Mesenchymal stem cell (in vitro differentiated cells and primary cell): Measurements from ENCODE around the gene C1orf216. TPM values are rescaled to one million over a fixed set of nuclear protein-coding genes. Genes with fewer than 3 reads are reported as not detected.
A peak's percentile ranks its signal among the peaks of the same experiment; 100 is the strongest.

ENCODE experiments used
- DNase-seq: peaks from one replicate; pipeline ENCODE4 v3.0.0-alpha.2; 2013
- H2AFZ ChIP-seq: one replicate; pipeline ENCODE4 v1.6.1; 2013; ENCODE audit warnings: low read depth, mild to moderate bottlenecking, control low read depth, inconsistent platforms, low read length, moderate library complexity
- H2AK5ac ChIP-seq: 2 replicates; pipeline ENCODE4 v1.6.1; 2013; ENCODE audit warnings: low read length, moderate library complexity, mild to moderate bottlenecking, inconsistent platforms; ENCODE audit not compliant: severe bottlenecking
- H2BK120ac ChIP-seq: one replicate; pipeline ENCODE4 v1.6.1; 2013; ENCODE audit warnings: low read depth, mild to moderate bottlenecking, inconsistent platforms, low read length, moderate library complexity
- H2BK12ac ChIP-seq, 2 experiments: one replicate each; pipeline ENCODE4 v1.6.1; 2013; ENCODE audit warnings: inconsistent platforms in 2 of 2, low read length in 2 of 2, mild to moderate bottlenecking in 2 of 2, moderate library complexity in 2 of 2, control low read depth in 1 of 2
- H2BK15ac ChIP-seq: one replicate; pipeline ENCODE4 v1.6.1; 2013; ENCODE audit warnings: mild to moderate bottlenecking, low read depth, inconsistent platforms; ENCODE audit not compliant: poor library complexity, severe bottlenecking
- H2BK5ac ChIP-seq: 2 replicates; pipeline ENCODE4 v1.6.1; 2013; ENCODE audit warnings: low read depth, mild to moderate bottlenecking, low read length, control low read depth, inconsistent platforms; ENCODE audit not compliant: poor library complexity, severe bottlenecking
- H3K14ac ChIP-seq, 2 experiments: one replicate each; pipeline ENCODE4 v1.6.1; 2013; ENCODE audit warnings: inconsistent platforms in 2 of 2, low read length in 2 of 2, control low read depth in 1 of 2, mild to moderate bottlenecking in 1 of 2, moderate library complexity in 1 of 2
- H3K18ac ChIP-seq, 2 experiments: one replicate each; pipeline ENCODE4 v1.6.1; 2013; ENCODE audit warnings: inconsistent platforms in 2 of 2, low read length in 2 of 2, control low read depth in 1 of 2, low read depth in 1 of 2, mild to moderate bottlenecking in 1 of 2
- H3K23ac ChIP-seq, 2 experiments: one replicate each; pipeline ENCODE4 v1.6.1; 2013; ENCODE audit warnings: inconsistent platforms in 2 of 2, low read length in 2 of 2, mild to moderate bottlenecking in 2 of 2, moderate library complexity in 2 of 2, control low read depth in 1 of 2
- H3K27ac ChIP-seq: 2 replicates; pipeline ENCODE4 v1.5.1; 2013; ENCODE audit warnings: mild to moderate bottlenecking, moderate library complexity, low read length, control low read depth, inconsistent platforms; ENCODE audit not compliant: poor library complexity, severe bottlenecking
- H3K27me3 ChIP-seq, 2 experiments: 2 replicates each; pipeline versions ENCODE4 v1.6.1 to v1.7.0; 2013; ENCODE audit warnings: low read length in 2 of 2, mild to moderate bottlenecking in 2 of 2, moderate library complexity in 2 of 2, control low read depth in 1 of 2, inconsistent platforms in 1 of 2; ENCODE audit not compliant: control insufficient read depth in 1 of 2, insufficient read depth in 1 of 2
- H3K36me3 ChIP-seq, 2 experiments: 2 replicates each; pipeline versions ENCODE4 v1.6.1 to v1.7.0; 2013; ENCODE audit warnings: low read length in 2 of 2, control low read depth in 1 of 2, inconsistent platforms in 1 of 2, low read depth in 1 of 2, mild to moderate bottlenecking in 1 of 2; ENCODE audit not compliant: insufficient read depth in 2 of 2, control insufficient read depth in 1 of 2
- H3K4ac ChIP-seq, 2 experiments: one replicate each; pipeline ENCODE4 v1.6.1; 2013; ENCODE audit warnings: inconsistent platforms in 2 of 2, low read length in 2 of 2, mild to moderate bottlenecking in 2 of 2, moderate library complexity in 2 of 2, control low read depth in 1 of 2, low read depth in 1 of 2
- H3K4me1 ChIP-seq: 2 replicates; pipeline ENCODE4 v1.6.1; 2013; ENCODE audit warnings: low read depth, low read length, control low read depth; ENCODE audit not compliant: control insufficient read depth, insufficient read depth
- H3K4me2 ChIP-seq: 2 replicates; pipeline ENCODE4 v1.6.1; 2013; ENCODE audit warnings: low read length, mild to moderate bottlenecking, inconsistent platforms; ENCODE audit not compliant: poor library complexity, severe bottlenecking
- H3K4me3 ChIP-seq, 2 experiments: 2 replicates each; pipeline versions ENCODE4 v1.5.1 to v1.7.0; 2013; ENCODE audit warnings: low read length in 2 of 2, mild to moderate bottlenecking in 2 of 2, control low read depth in 1 of 2, low read depth in 1 of 2; ENCODE audit not compliant: insufficient read depth in 1 of 2
- H3K79me1 ChIP-seq: replicated peaks from 2 replicates; pipeline ENCODE4 v1.6.1; 2013; ENCODE audit warnings: mild to moderate bottlenecking, control low read depth, low read length, inconsistent platforms; ENCODE audit not compliant: poor library complexity, severe bottlenecking
- H3K9ac ChIP-seq: 2 replicates; pipeline ENCODE4 v1.7.0; 2013; ENCODE audit warnings: mild to moderate bottlenecking, low read length, moderate library complexity
- H3K9me3 ChIP-seq: 2 replicates; pipeline ENCODE4 v1.7.0; 2013; ENCODE audit warnings: mild to moderate bottlenecking, low read length; ENCODE audit not compliant: control insufficient read depth
- H4K8ac ChIP-seq: one replicate; pipeline ENCODE4 v1.6.1; 2013; ENCODE audit warnings: inconsistent platforms, mild to moderate bottlenecking, low read length, moderate library complexity
- H4K91ac ChIP-seq: one replicate; pipeline ENCODE4 v1.6.1; 2013; ENCODE audit warnings: mild to moderate bottlenecking, low read length, inconsistent platforms
- WGBS: methylation state at CpG from one replicate; pipeline ENCODE4 v1.1.7; 2013; ENCODE audit warnings: mixed read lengths; 5-methylcytosine and 5-hydroxymethylcytosine counted together
- polyA plus RNA-seq, 2 experiments: library from polyadenylated mRNA; stranded (reverse); fragments of 200-250 nt; gene quantifications; one replicate each; pipeline ENCODE4 v1.2.3, GENCODE V29; 2013

C1orf216 gene
- polyA plus RNA-seq (2013, experiment 1 of 2): 7.0 TPM
- polyA plus RNA-seq (2013, experiment 2 of 2): 6.8 TPM

- Histone ChIP-seq H3K23ac (no peak within 1 kb of the TSS), H3K4ac (peak within 1 kb of the TSS; percentile 29 to 62), H3K14ac (peak within 1 kb of the TSS in 1 of 2 experiments; percentile 94), H3K9ac (peak within 1 kb of the TSS; percentile 98), H3K79me1 (peaks cover 20% of the 10 kb centered on the region), H4K91ac (peak within 1 kb of the TSS; percentile 86), H3K27me3 (no peaks in the 10 kb centered on the region), H3K4me2 (peak within 1 kb of the TSS; percentile 76), H2BK12ac (peak within 1 kb of the TSS; percentile 50 to 77), H3K18ac (peak within 1 kb of the TSS; percentile 93 to 97), H3K4me3 (peak within 1 kb of the TSS; percentile 83 to 99), H3K36me3 (peaks cover 21 to 24% of the 10 kb centered on the region in 2 experiments), H2BK15ac (peak within 1 kb of the TSS; percentile 57), H3K9me3 (no peaks in the 10 kb centered on the region), H3K4me1 (peaks cover 14% of the 10 kb centered on the region), H3K27ac (peak within 1 kb of the TSS; percentile 68), H2BK120ac (peak within 1 kb of the TSS; percentile 87), H2AK5ac (no peak within 1 kb of the TSS), H2BK5ac (peak within 1 kb of the TSS; percentile 61), H4K8ac (peak within 1 kb of the TSS; percentile 94), H2AFZ (peak within 1 kb of the TSS; percentile 87)
- DNase-seq: peak; percentile 86
- 2% methylated on average over 74 of the region's 76 CpGs for WGBS
Measured at GRCh38 chr1:35718492-35719336, at the start of gene C1orf216. TSS of gene C1orf216 (minus strand) at chr1:35718884. CDS start at chr1:35716321, 2,563 bp downstream.

DNA sequence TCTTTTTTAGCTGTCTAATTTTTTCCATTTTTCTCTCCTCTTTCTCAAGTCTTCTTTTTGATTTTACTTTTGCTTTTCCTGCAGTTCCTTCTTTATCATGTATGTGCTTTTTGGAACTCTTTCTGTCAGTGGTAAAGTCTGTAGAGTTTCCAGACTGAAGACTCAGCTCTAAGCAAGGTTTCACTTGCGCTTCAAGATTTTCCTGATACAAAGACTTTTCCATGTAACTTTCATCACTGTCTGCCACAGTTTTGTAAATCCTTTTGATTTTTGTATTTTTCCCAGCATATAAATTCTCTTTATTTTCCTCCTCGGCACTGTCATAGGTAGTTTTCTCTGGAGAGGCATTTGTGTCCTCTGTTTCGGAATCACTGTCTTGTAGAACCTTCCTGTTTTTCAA, 45.6 kb upstream of the C1orf216 start:
- Histone ChIP-seq H4K8ac (no peak overlapping the region), H3K27me3 (no peaks in the 10 kb centered on the region), H3K4me1 (no peaks in the 10 kb centered on the region), H3K23ac (no peak overlapping the region), H4K91ac (no peak overlapping the region), H2BK12ac (no peak overlapping the region), H3K9me3 (no peaks in the 10 kb centered on the region), H3K4me2 (no peak overlapping the region), H2BK5ac (no peak overlapping the region), H3K4ac (no peak overlapping the region), H3K27ac (no peak overlapping the region), H2BK120ac (no peak overlapping the region), H3K18ac (no peak overlapping the region), H2BK15ac (no peak overlapping the region), H3K36me3 (peaks cover 0 to 10% of the 10 kb centered on the region in 2 experiments), H3K4me3 (no peak overlapping the region), H3K79me1 (peaks cover 3% of the 10 kb centered on the region), H2AFZ (no peak overlapping the region), H2AK5ac (no peak overlapping the region), H3K9ac (no peak overlapping the region), H3K14ac (no peak overlapping the region)
- no peak for DNase-seq
- 100% methylated on average over 3 of the region's 3 CpGs for WGBS

DNA sequence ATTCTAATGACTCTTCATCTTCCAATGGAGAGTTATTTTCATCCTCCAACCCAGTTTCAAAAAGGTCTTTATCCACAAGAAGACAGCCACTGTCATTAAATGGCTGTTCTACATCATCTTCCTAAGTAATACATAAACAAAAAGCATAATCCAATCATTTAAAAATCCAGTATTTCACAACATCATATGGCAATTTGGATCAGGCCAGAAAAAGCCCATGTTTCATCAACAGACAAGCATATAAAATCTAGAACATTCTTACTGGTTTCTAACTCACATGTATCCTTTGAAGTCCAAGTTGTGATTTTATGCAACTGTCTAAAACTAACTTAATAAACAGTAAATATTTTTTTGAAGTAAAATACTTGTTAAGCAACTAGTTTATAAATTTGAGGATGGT, 44.5 kb upstream of the C1orf216 start:
- no peak overlapping the region for H3K27ac ChIP-seq
- DNase-seq: peak; percentile 8

DNA sequence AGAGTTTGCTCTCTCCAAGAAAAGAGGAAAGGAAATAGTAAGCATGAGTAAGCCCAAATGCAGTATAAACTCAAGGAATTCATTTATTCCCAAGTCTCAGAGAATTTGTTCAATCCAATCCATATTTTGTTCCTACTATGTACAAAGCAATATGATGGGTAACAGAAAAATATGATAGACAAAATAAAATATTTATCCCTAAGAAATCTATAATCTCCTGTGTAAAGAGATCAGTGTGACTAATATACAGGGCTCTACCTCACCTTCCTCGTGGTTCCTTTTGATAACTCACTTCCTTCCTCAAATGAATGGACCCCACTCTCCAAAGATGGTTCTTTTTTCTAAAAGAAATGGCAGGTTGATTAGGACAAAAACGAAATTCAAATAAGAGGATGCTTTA, 43.5 kb upstream of the C1orf216 start:
- Histone ChIP-seq H3K4me1 (no peaks in the 10 kb centered on the region), H4K91ac (no peak overlapping the region), H3K4me2 (no peak overlapping the region), H4K8ac (no peak overlapping the region), H3K27ac (no peak overlapping the region), H2BK5ac (no peak overlapping the region), H3K18ac (no peak overlapping the region), H3K79me1 (peaks cover 7% of the 10 kb centered on the region), H2AK5ac (no peak overlapping the region), H2AFZ (no peak overlapping the region), H3K4me3 (no peak overlapping the region), H3K23ac (no peak overlapping the region), H3K9me3 (no peaks in the 10 kb centered on the region), H3K9ac (no peak overlapping the region), H3K27me3 (no peaks in the 10 kb centered on the region), H2BK120ac (no peak overlapping the region), H2BK15ac (no peak overlapping the region), H3K14ac (no peak overlapping the region), H2BK12ac (no peak overlapping the region), H3K4ac (no peak overlapping the region), H3K36me3 (peaks cover 0 to 10% of the 10 kb centered on the region in 2 experiments)
- DNase-seq: no peak
- WGBS: 100% methylated on average over 1 of the region's 2 CpGs

More for the DNA sequence above, 44.5 kb upstream of the C1orf216 start:
- Histone ChIP-seq H3K9ac (no peak overlapping the region), H3K4me2 (no peak overlapping the region), H3K4ac (no peak overlapping the region), H2AK5ac (no peak overlapping the region), H4K91ac (no peak overlapping the region), H3K36me3 (peaks cover 0 to 10% of the 10 kb centered on the region in 2 experiments), H2BK15ac (no peak overlapping the region), H3K4me3 (no peak overlapping the region), H4K8ac (no peak overlapping the region), H3K14ac (no peak overlapping the region), H2BK120ac (no peak overlapping the region), H3K23ac (no peak overlapping the region), H2BK12ac (no peak overlapping the region), H3K79me1 (peaks cover 5% of the 10 kb centered on the region), H3K4me1 (no peaks in the 10 kb centered on the region), H3K18ac (no peak overlapping the region), H2AFZ (no peak overlapping the region), H2BK5ac (no peak overlapping the region), H3K9me3 (no peaks in the 10 kb centered on the region), H3K27me3 (no peaks in the 10 kb centered on the region)
